Progenitor cell of endocrine pancreas (in vitro differentiated cells): Measurements from ENCODE around the gene GJD3. TPM values are rescaled to one million over a fixed set of nuclear protein-coding genes. Genes with fewer than 3 reads are reported as not detected.

Experiments used
- DNase-seq: peaks from one replicate; pipeline ENCODE4 v3.0.0; 2021; ENCODE audit warnings: low spot score; ENCODE audit not compliant: unreplicated experiment
- H3K27ac Mint-ChIP-seq: 2 replicates; pipeline ENCODE4 v1.8.0; 2021; ENCODE audit warnings: mild to moderate bottlenecking, moderate library complexity, mixed read lengths
- H3K27me3 Mint-ChIP-seq: 2 replicates; pipeline ENCODE4 v1.8.0; 2021; ENCODE audit warnings: mixed read lengths
- H3K36me3 Mint-ChIP-seq: 2 replicates; pipeline ENCODE4 v1.8.0; 2022; ENCODE audit warnings: mixed read lengths; ENCODE audit not compliant: insufficient read depth
- H3K4me1 Mint-ChIP-seq: 2 replicates; pipeline ENCODE4 v1.8.0; 2021; ENCODE audit warnings: low read depth, mixed read lengths
- H3K4me3 Mint-ChIP-seq: 2 replicates; pipeline ENCODE4 v1.8.0; 2021; ENCODE audit warnings: low read depth, mild to moderate bottlenecking, moderate library complexity, mixed read lengths
- H3K9me3 Mint-ChIP-seq: 2 replicates; pipeline ENCODE4 v1.8.0; 2021; ENCODE audit warnings: low read depth, mixed read lengths
- total RNA-seq: library from RNA; stranded (reverse); gene quantifications from 2 replicates; pipeline ENCODE4 v1.2.1, GENCODE V29; 2021
- TF ChIP-seq, protein P1 (sequence below): fragments of 200-600 bp; sonication (generic); IDR thresholded peaks from one replicate; pipeline ENCODE4 v1.5.0; 2021; ENCODE audit warnings: antibody characterized with exemption, mild to moderate bottlenecking; ENCODE audit not compliant: unreplicated experiment

GJD3 gene
- total RNA-seq, 1 donor from 2014 or later = not detected

DNA sequence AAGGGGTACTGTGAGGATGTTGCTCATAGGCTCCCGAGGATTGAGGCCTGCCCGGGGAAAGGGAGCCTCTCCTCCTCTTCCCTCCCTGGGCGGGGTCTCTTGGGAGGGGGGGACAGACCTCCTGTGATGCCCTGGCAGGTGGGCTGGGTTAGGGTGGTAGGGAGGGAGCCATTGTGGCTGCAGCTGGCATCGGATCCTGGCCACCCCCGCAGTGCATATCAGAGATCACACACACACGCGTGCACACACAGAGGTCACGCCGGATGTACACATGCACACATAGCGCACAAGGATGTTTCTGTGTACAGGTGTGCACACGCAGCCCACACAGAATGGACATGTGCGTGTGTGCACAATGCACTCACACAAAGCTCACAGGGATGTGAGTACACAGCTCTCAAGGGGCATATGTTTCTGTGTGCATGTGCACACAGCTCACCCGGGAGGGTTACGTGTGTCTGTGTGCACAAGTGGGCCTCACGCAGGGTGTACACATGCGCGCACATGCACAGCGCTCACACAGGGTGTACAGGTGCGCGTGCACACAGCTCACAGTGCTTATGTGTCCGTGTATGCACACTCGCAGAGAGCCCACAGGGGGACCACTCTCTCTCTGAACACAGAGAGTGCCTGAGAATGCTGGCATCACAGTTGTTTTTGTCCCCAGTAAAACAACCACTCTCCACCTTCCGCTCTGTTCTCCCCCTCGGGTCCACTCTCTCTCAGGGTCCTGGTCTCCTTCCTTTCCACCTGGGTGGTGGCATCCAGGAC lies 2.4 kb downstream of the GJD3 start:
- no peak for DNase-seq

DNA sequence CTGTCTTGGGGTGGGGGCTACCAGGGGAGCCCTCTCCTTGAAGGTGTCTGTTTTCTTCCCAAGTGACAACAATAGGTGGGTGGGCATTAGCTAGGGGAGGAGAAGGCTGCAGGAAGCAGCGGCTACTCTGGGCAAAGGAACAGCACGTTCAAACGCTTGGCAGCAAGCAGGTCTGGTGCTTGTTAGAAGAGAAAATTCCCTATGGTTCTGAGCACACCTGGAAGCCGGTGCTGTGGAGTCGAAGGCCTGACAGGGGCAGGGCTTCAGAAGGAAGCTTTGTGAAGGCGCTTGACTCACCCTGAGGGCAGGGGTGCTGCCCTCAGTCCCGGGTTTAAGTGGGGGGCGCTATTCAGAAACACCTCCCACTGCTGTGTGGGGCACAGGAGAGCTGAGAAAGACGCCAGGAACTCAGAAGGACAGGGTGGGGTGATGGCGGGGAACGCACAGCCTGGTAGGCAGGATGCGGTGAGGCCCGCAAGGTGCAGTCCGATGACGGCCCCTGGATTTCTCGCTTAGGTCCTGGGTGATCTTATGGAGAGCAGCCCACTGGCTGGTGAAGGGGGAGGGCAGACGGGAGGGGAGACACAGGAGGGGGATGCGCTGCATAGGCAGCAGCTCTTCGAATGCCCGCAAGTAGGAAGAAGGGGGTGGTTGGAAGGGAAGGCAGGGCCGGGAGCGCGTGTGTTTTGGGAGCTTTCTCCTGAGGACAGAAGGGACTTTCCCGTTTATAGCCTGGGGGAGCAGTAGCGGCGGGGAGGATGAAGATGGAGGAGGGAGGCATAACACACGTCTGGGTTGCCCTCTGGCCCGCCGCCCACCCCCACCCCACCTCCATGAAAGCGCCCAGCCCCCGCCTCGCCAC lies 3.2 kb downstream of the GJD3 start:
- Mint-ChIP-seq H3K27me3 (peaks cover 30% of the 10 kb centered on the region), H3K4me1 (peaks cover 2% of the 10 kb centered on the region), H3K36me3 (no peaks in the 10 kb centered on the region), H3K4me3 (peak overlapping the region; percentile 14), H3K9me3 (no peaks in the 10 kb centered on the region), H3K27ac (no peak overlapping the region)
- TF ChIP-seq, protein P1, sequence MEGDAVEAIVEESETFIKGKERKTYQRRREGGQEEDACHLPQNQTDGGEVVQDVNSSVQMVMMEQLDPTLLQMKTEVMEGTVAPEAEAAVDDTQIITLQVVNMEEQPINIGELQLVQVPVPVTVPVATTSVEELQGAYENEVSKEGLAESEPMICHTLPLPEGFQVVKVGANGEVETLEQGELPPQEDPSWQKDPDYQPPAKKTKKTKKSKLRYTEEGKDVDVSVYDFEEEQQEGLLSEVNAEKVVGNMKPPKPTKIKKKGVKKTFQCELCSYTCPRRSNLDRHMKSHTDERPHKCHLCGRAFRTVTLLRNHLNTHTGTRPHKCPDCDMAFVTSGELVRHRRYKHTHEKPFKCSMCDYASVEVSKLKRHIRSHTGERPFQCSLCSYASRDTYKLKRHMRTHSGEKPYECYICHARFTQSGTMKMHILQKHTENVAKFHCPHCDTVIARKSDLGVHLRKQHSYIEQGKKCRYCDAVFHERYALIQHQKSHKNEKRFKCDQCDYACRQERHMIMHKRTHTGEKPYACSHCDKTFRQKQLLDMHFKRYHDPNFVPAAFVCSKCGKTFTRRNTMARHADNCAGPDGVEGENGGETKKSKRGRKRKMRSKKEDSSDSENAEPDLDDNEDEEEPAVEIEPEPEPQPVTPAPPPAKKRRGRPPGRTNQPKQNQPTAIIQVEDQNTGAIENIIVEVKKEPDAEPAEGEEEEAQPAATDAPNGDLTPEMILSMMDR = no peak
- no peak for DNase-seq

More for the DNA sequence above, 2.4 kb downstream of the GJD3 start:
- Mint-ChIP-seq H3K4me3 (peak overlapping the region; percentile 62), H3K4me1 (peaks cover 2% of the 10 kb centered on the region), H3K27me3 (peaks cover 30% of the 10 kb centered on the region), H3K36me3 (no peaks in the 10 kb centered on the region), H3K27ac (no peak overlapping the region), H3K9me3 (no peaks in the 10 kb centered on the region)
- TF ChIP-seq, protein P1 = no peak

DNA sequence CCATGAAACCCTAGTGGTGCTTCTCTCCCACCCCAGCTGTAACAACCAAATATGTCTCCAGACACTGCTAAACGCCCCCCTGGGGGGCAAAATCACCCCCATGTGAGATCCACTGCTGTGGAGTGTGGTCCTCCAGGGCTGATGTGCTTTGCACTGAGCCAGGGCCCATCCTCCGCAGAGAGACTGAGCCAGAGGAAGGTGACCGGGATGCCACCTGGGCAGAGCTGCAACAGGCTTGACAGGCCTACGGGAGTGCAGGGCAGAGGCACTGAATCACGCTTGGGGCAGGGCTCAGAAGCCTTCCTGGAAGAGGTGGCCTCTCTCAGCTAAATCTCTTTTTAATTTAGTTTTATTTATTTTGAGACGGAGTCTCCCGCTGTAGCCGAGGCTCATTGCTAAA lies 4.4 kb downstream of the GJD3 start:
- DNase-seq = no peak
- H3K9me3 Mint-ChIP-seq = no peaks in the 10 kb centered on the region
- H3K4me1 Mint-ChIP-seq = peaks cover 7% of the 10 kb centered on the region
- H3K27ac Mint-ChIP-seq = no peak overlapping the region
- H3K36me3 Mint-ChIP-seq = no peaks in the 10 kb centered on the region
- no peak overlapping the region for H3K4me3 Mint-ChIP-seq
- peaks cover 30% of the 10 kb centered on the region for H3K27me3 Mint-ChIP-seq
- TF ChIP-seq, protein P1 = no peak

DNA sequence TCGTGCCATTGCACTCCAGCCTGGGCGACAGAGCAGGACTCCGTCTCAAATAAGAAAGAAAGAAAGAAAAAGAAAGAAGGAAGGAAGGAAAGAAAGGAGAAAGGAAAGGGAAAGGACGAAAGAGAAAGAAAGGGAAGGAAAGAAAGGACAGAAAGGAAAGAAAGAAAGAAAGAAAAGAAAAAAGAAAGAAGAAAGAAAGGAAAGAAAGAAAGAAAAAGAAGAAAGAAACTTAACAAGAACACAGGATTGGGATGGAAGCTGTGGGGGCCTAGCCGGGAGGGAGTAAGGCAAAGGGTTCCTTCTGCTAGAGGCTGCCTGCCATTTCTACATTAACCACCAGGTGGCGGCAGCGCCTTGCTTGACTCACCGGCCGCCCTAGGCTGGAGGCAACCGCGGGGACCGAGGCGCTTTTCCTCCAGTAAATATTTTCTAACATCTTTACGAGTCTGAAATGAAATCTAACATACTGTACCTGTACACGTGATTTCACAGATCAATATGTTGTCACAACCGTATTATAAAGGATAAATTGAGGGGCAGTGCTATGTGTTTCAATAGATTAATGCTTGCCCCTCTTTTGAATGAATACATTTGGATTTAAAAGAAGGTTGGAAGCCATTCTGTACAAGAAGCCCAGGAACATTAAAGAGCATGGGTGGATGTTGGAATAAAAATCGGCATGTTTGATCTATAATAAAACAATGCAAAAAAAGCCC lies 6.1 kb downstream of the GJD3 start:
- H3K36me3 Mint-ChIP-seq = no peaks in the 10 kb centered on the region

More for the DNA sequence above, 6.1 kb downstream of the GJD3 start:
- H3K4me3 Mint-ChIP-seq = no peak overlapping the region
- peaks cover 20% of the 10 kb centered on the region for H3K27me3 Mint-ChIP-seq
- H3K4me1 Mint-ChIP-seq = peaks cover 13% of the 10 kb centered on the region
- no peaks in the 10 kb centered on the region for H3K9me3 Mint-ChIP-seq
- H3K27ac Mint-ChIP-seq = no peak overlapping the region
- DNase-seq = peak; percentile 88
- TF ChIP-seq, protein P1 = peak; percentile 96
